CD4-positive, alpha-beta T cell treated with Interleukin-2 at 100 ng/mL for 4 hours (primary cell): Measurements from ENCODE around the gene PDE1A.

ENCODE experiments used
- DNase-seq: peaks from one replicate; pipeline ENCODE4 v3.0.0-alpha.2; 2020; ENCODE audit warnings: low spot score

Gene PDE1A

DNA sequence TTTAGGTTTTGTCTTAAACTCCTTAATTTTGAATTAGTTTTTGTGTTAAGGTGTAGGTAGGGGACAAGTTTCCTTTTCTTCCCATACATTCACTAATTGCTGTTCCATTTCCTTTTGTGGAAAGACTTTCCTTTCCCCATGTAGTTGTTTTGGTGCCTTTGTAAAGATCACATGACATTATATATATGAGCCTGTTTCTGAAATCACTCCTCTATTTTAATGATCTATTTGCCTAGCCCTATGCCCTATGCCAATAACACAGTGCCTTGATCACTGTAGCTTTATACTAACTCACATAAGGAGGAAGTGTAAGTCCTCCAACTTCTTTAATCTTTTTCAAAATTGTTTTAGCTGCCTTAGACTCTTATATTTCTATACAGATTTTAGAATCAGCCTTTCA, 229.3 kb downstream of the PDE1A start:
- DNase-seq = no peak

GRCh38 chr2:182193291-182193690, 233.5 kb downstream of the PDE1A start:
- DNase-seq = no peak

DNA sequence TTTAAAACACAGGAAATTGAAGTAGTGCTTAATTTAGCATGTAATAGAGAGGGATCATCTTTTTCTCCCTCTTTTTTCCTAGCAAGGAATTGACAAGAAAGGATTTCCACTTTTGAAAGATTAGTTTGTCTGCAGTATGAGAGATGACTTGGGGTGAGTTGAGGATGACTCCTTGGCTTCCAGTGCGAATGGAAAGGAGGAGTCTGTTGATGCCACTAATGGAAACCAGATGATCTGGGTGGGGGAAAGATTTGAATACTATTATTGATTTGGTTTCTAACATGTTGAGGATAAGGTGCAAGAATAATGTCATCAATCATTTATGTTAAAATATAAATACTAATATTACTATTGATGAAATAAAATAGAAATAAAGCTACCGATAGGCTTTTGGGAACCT, 235.8 kb downstream of the PDE1A start:
- DNase-seq = no peak

- no peak for DNase-seq
These were observed 239.7 kb downstream of the PDE1A start for GRCh38 chr2:182187130-182187529.

DNA sequence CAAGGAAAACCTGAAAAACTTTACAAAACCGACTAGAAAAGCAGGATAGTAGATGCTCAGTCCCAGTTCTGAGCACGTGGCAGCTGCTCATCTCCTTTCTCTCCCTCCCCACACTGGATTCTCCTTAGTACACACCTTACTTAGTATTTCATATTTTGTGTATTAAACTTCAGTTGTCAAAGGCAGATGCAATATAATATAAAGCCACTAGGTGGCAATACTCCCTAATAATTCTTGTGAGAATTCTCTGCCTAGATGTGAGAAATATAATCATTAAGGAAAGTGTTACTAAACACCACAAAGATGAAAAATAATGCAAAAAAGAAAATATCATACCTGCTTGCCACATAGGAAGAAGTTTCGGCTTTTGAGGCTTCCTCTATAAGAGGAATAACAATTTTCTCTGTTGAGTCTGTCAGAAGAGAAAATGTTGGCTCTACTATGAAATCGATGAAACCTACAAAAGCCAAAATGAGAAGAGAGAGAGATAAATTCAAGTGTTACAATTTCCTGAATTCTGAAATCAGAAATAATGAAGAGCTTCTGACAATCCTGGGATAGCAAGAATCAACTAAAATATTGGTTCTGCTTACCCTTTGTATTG, 240.6 kb downstream of the PDE1A start:
- peak; percentile 48 for DNase-seq

DNA sequence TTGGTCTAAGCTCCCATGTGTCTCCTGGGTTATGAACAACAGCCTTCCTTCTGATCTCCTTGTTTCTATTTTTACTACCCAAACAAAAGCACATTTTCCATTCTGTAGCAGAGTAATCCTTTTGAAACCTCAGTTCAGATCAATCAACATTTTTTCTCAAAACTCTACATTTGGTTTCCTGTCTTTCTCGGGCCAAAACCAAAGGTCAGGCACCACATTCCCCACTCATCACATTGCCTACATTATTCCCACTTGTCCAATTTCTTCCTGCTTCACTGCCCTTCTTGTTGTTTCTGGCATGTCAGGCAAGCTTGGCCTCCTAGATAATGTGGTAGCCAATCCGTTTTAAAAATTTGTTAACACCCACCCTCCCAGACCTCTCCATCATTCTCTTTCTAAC, 244.4 kb downstream of the PDE1A start:
- no peak for DNase-seq

DNA sequence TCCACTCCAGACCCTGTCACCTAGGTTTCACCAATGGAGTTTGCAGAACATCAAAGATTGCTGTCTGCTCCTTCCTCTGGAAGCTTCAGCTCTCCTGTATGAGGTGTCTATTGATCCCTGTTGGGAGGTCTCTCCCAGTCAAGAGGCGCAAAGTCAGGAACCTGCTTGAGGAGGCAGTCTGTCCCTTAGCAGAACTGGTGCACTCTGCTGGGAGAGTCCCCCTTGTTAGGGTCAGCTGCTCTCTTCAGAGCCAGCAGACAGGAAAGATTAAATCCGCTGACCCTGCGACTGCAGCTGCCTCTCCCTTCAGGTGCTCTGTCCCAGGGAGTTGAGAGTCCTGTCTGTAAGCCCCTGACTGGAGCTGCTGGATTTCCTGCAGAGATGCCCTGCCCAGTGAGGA, 245.5 kb downstream of the PDE1A start:
- DNase-seq = no peak

- DNase-seq = no peak
These were observed 247.7 kb downstream of the PDE1A start for GRCh38 chr2:182179176-182179575.

- DNase-seq = no peak
These were observed 252.8 kb downstream of the PDE1A start for GRCh38 chr2:182173944-182174622.

DNA sequence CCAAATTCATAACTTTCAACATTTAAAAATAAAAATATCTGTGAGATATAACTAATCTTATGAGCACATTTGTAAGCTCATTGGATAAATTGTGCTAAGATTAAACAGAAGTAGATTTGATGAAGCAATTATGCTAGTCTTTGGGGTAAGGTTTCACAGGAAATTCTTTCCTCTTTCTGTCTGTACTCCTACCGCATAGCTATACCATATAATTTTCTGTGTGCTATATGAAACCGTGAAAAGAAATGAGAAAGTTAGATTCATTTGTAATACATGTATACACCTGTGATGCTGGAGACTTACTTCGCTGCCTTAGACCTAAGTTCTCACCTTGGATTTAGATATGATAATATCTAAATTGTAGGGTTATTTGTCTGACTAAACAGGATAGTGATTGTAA, 256.5 kb downstream of the PDE1A start:
- DNase-seq = no peak

DNA sequence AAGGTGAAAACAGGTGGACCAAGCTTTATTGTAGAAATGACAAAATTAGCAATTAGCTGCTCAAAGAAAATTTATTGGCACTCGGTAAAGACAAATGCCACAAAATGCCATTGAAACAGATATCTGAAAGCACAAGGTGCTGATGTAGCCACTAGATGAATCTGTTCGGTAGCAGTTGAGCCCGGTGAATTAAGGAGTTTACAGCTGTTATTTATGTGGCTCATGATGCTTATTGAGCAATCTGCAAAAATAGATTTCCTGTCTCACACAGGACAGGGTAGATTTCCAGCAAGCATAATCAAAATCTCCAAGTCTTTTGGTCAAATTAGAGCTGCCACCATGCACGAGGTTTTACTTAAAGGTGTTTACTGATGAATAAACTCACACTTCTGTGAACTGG, 259.0 kb downstream of the PDE1A start:
- no peak for DNase-seq

- no peak for DNase-seq
These were observed 260.0 kb downstream of the PDE1A start for GRCh38 chr2:182166841-182167240.

DNA sequence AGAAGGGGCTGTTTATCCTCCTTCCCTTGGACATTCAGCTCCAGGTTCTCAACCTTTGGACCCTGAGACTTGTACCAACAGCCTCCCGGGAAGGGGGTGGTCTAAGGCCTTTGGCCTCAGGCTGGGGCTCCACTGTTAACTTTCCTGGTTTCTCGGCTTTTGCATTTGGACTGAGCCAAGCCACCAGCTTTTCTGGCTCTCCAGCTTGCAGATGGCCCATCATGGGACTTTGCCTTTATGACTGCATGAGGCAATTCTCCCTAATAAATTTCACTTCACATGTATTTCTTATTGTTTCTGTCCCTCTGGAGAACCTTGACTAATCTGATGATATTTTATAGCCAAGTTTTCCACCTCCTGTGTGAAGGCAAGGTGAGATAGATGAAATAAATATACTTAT, 260.4 kb downstream of the PDE1A start:
- no peak for DNase-seq

DNA sequence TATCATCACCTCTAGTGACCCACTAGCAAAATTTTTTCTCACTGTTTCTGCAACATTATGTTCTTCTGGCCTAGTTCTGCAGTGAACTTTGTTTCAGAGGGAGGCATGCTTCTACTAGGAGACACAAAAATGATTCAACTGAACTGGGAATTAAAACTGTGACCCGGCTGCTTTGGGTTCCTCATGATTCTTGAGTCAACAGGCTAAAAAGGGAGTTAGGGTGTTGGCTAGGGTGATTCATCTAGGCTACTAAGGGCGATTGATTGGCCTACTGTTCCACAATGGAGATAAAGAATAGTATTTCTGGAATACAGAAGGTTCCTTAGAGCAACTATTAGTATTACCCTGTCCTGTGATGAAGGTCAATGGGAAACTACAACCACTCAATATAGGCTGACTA, 261.6 kb downstream of the PDE1A start:
- no peak for DNase-seq

DNA sequence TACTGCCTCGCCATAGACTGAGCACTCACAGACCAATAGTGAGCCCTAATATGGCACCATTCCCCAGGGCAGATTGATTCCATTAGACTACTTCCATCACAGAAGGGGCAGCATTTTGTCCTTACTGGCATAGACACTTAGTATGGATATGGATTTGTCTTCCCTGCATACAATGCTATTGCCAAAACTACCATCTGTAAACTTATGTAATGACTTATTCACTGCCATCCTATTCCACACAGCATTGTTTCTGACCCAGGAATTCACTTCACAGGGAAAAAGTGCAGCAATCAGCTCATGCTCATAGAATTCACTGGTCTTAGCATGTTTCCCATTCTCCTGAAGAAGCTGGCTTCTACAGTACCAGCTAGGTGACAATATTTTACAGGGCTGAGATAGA, 262.1 kb downstream of the PDE1A start:
- no peak for DNase-seq

GRCh38 chr2:182163878-182164277, 263.0 kb downstream of the PDE1A start:
- no peak for DNase-seq

DNA sequence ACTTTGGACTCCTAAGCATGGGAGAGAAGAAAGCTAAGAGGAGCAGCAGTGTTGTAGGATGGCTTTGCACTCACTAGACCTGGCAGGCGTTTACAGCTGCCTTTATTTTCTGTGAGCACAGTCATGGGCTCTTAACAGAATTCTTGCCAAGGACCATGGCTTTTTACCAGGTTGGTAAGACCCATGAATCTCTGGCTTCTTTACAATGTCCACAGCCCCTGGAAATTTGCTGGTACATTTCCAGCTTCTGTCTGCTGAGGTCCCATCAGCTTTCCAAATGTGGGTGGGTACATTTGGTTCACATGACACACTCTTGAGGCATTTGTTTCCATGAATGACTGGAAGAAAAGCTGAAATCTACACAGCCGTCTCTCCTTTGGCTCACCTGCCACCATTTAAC, 278.5 kb downstream of the PDE1A start:
- no peak for DNase-seq

DNA sequence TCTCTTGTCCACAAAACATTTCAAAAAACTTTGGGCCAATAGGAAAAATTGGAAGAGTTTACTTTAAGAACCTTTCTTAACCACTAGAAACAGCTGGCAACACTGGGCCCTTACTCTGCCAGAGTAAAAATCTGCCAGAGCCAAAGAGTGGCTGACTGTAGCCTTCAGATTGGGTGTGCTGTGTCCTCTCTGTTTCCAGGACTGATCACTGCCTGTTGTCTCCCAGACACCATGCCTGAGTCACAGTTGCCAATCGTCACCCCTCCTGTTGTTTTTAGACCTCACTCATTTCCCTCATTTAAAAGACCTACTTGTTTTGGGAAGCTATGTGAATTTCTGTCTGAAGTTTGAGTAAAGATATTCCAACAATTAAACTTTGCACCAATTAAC, 282.1 kb downstream of the PDE1A start:
- DNase-seq = no peak

GRCh38 chr2:182144041-182144775, 282.6 kb downstream of the PDE1A start:
- DNase-seq = no peak

DNA sequence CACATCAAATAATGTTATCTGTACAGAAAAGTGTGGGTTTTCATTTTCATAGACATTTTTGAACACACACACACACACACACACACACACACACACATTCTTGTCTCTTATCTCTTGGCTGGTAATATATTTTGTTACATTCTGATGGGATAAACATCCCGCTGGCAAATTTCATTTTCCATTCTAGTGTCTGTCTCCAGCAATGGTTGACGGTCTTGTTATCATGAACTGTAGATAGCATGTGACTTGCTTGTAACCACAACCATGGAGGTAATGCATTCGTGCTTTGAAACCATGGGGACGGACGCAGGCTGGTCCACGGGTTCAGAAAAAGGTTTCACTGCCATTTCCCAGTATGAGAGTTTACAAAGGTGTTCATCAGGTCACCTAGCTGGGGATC, 284.8 kb downstream of the PDE1A start:
- no peak for DNase-seq

- DNase-seq = no peak
These were observed 292.6 kb downstream of the PDE1A start for GRCh38 chr2:182134201-182134600.

- DNase-seq = no peak
These were observed 293.5 kb downstream of the PDE1A start for GRCh38 chr2:182133195-182133891.

GRCh38 chr2:182132605-182133004, 294.2 kb downstream of the PDE1A start:
- DNase-seq = no peak
